Measurements from ENCODE around the gene ITFG1. TPM values are rescaled to one million over a fixed set of nuclear protein-coding genes. Genes with fewer than 3 reads are reported as not detected.
A peak's percentile ranks its signal among the peaks of the same experiment; 100 is the strongest.

ITFG1 gene
- total RNA-seq, 2 donors from 2014 or later, result 47.7 to 68.6 TPM

DNA sequence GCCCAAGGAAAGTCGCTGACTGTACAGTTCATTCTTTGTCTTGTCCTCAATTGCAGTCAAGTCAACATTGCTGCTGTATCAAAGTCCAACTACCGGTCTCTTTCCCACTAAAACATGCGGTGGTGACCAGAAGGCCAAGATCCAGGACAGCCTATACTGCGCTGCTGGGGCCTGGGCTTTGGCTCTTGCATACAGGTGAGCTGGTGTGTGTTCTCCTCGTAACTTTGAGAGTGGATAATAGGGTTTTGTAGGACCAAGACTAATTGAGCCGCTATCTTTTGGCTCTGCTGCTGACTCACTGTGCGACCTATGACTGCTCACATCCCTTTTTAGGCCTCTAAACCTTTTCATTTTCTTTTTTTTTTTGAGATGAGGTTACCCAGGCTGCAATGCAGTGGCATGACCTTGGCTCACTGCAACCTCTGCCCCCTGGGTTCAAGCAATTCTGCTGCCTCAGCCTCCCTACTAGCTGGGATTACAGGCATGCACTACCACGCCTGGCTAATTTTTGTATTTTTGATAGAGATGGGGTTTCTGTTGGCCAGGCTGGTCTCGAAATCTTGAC is 38.9 kb upstream of the ITFG1 start:
- TF ChIP-seq, protein P1, sequence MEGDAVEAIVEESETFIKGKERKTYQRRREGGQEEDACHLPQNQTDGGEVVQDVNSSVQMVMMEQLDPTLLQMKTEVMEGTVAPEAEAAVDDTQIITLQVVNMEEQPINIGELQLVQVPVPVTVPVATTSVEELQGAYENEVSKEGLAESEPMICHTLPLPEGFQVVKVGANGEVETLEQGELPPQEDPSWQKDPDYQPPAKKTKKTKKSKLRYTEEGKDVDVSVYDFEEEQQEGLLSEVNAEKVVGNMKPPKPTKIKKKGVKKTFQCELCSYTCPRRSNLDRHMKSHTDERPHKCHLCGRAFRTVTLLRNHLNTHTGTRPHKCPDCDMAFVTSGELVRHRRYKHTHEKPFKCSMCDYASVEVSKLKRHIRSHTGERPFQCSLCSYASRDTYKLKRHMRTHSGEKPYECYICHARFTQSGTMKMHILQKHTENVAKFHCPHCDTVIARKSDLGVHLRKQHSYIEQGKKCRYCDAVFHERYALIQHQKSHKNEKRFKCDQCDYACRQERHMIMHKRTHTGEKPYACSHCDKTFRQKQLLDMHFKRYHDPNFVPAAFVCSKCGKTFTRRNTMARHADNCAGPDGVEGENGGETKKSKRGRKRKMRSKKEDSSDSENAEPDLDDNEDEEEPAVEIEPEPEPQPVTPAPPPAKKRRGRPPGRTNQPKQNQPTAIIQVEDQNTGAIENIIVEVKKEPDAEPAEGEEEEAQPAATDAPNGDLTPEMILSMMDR (IDR thresholded peaks at IDR 0.05), result no peak
- H3K27me3 ChIP-seq (replicated peaks; ENCODE audit: insufficient read depth), result no peaks in the 10 kb centered on the region
- ATAC-seq (ENCODE audit: insufficient number of reproducible peaks, low FRiP score, low read depth) (no peak), DNase-seq (ENCODE audit: low spot score) (no peak)
- no peak overlapping the region for H3K27ac ChIP-seq
- H3K4me1 ChIP-seq (ENCODE audit: control insufficient read depth in 1 of 2, low read depth in 2 of 2), result peaks cover 3 to 6% of the 10 kb centered on the region in 2 donors
- H3K36me3 ChIP-seq, result peaks cover 21% of the 10 kb centered on the region
- no peaks in the 10 kb centered on the region for H3K9me3 ChIP-seq
- H3K4me3 ChIP-seq, result no peak overlapping the region

DNA sequence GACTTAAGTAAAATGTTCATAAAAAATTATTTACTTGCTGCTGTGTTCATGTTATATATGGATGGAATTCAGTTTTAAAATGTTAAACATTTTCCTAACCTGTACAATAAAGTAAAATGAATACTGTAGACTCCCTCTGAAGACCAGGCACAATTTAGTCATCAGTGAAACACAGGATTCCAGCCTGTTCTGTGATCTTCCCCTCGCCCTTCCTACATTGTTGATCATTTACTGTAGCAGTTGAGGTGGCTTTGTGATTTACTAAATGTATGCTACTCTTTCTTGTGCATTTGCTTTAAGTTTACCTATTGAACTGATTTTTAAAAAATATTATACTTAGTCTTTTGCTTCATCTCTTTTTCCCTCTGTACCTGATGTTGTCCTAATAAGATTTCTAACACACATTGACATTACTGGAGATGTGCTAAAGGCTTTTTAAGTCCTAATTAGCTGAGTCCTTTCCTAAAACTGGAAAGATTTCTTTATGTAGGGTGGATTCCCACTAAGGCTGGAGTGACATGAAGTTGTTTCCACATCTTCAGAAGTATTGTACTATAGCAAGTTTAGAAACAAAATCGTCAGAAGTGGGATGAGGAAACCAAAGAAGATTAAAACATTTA is 38.3 kb upstream of the ITFG1 start:
- DNase-seq (ENCODE audit: low spot score), result no peak
- Histone ChIP-seq H3K4me1 (ENCODE audit: control insufficient read depth in 1 of 2, low read depth in 2 of 2) (peaks cover 3 to 9% of the 10 kb centered on the region in 2 donors), H3K4me3 (no peak overlapping the region), H3K27me3 (replicated peaks; ENCODE audit: insufficient read depth) (no peaks in the 10 kb centered on the region), H3K27ac (no peak overlapping the region), H3K36me3 (peaks cover 21% of the 10 kb centered on the region), H3K9me3 (no peaks in the 10 kb centered on the region)
- TF ChIP-seq, protein P1 (IDR thresholded peaks at IDR 0.05), result no peak
- no peak for ATAC-seq (ENCODE audit: insufficient number of reproducible peaks, low FRiP score, low read depth)

DNA sequence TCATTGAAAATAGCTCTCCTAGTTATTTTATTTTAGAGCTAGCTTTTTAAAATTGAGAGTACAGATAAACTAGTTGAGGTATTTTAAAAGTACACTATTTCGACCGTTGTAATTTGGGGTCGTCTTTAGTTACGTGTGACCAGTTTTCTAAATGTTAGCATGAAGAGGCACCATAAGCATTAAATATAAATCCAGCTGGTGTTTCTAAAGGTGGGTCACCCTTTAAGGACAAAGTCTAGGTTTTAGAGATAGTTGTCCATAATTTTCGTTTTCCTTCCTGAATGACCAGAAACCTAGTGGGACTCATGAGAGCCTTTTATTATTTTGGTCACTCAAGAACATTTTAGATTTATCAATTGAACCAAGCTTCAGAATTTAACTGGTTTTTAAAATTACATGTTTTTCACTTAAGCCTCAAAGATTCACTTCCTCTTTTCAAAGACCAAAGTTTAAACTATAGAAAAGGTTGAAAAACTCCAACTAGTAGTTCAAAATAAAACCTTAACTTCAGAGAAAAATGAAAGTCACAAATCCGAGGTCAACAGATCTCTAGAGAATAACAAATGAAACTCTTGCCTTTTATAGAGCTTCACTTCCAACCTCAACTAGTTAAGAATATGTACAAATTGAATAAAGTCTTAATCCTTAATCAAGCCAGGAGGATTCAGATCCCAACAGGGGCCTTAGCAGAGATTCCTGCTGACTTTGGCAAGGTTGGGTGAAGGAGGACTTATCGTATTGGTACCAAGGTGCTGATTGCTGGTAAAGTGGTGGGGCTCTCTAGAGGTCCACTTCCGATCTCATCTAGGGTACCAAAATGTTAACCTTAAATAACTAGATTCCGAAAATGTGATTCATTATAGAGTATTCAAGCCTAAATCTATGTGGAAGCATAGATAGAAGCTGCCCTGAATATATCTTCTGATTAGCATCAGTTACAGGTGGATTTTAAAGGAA is 32.8 kb upstream of the ITFG1 start:
- TF ChIP-seq, protein P1 (IDR thresholded peaks at IDR 0.05), result no peak
- no peaks in the 10 kb centered on the region for H3K36me3 ChIP-seq
- H3K4me3 ChIP-seq, result peak overlapping the region; percentile 56
- ATAC-seq (ENCODE audit: insufficient number of reproducible peaks, low FRiP score, low read depth), result no peak
- no peak for DNase-seq (ENCODE audit: low spot score)
- H3K9me3 ChIP-seq, result peaks cover 5% of the 10 kb centered on the region
- peaks cover 12 to 23% of the 10 kb centered on the region in 2 donors for H3K4me1 ChIP-seq (ENCODE audit: control insufficient read depth in 1 of 2, low read depth in 2 of 2)
- no peaks in the 10 kb centered on the region for H3K27me3 ChIP-seq (replicated peaks; ENCODE audit: insufficient read depth)
- H3K27ac ChIP-seq, result peak overlapping the region; percentile 46 to 68

DNA sequence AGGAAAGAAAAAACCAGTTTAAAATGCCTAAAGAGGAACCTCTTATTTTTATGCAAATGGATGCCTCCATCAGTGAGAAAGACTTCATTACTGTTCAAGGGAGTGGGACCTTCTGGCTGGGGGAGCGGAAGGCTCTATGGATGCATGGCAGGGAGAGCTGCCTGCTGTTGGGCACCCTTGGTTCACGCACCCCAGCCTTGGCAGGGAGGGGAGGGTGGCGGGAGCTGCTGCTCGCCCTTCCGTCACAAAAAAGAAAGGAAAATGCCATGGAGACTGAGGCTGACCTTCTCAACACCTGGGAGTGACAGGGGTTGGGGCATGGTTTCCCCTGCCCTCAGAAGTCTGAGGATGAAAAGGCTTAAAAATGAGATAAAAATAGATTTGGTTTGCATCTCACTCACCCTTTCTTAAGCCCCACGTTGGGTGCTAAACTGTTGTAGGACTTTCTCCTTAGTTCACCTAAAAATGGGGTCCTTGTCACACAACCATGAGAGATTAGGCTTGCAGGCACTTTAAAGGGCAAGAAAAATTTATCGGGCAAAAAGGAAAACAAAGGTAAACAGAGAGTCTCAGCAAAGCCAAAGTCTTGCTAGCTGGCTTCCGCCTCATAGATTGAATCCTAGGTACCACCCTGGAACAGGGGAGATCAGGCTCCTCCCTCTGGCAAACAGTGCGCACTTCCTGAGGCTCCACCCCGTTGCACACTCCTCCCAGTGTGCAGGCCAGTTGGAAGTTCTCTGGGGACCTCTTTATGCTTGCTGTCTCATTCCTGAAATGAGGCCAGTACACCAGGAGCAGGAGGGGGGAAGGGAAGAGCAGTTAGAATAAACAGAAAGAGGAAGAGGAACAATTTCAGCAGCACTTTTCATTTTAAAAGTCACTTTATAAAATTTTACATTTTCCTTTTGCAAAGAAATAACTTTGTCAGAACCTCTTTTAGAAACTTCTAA is 31.8 kb upstream of the ITFG1 start:
- TF ChIP-seq, protein P1 (IDR thresholded peaks at IDR 0.05), result no peak
- DNase-seq (ENCODE audit: low spot score) (peak; percentile 23), ATAC-seq (ENCODE audit: insufficient number of reproducible peaks, low FRiP score, low read depth) (peak; percentile 66)
- H3K36me3 ChIP-seq, result no peaks in the 10 kb centered on the region
- H3K9me3 ChIP-seq, result peaks cover 5% of the 10 kb centered on the region
- H3K4me1 ChIP-seq (ENCODE audit: control insufficient read depth in 1 of 2, low read depth in 2 of 2), result peaks cover 12 to 23% of the 10 kb centered on the region in 2 donors
- H3K4me3 ChIP-seq, result peak overlapping the region; percentile 56
- H3K27me3 ChIP-seq (replicated peaks; ENCODE audit: insufficient read depth), result no peaks in the 10 kb centered on the region
- H3K27ac ChIP-seq, result peak overlapping the region; percentile 46 to 68
